Trophoblast cell (in vitro differentiated cells and primary cell): ENCODE measurements around the gene TTLL5.

Source experiments
- DNase-seq, 2 donors: peaks; one replicate each; pipeline ENCODE4 v3.0.0-alpha.2; 2016
- H2AFZ ChIP-seq: 2 replicates; pipeline ENCODE4 v1.6.1; 2013; ENCODE audit warnings: low read length, moderate library complexity, mild to moderate bottlenecking; ENCODE audit not compliant: insufficient read depth, poor library complexity
- H2AK5ac ChIP-seq: 2 replicates; pipeline ENCODE4 v1.6.1; 2013; ENCODE audit warnings: mild to moderate bottlenecking, low read length
- H2BK120ac ChIP-seq: 2 replicates; pipeline ENCODE4 v1.6.1; 2013; ENCODE audit warnings: low read length, mild to moderate bottlenecking, moderate library complexity; ENCODE audit not compliant: insufficient read depth, poor library complexity
- H2BK12ac ChIP-seq: 2 replicates; pipeline ENCODE4 v1.6.1; 2013; ENCODE audit warnings: mild to moderate bottlenecking, low read length, moderate library complexity
- H2BK5ac ChIP-seq: 2 replicates; pipeline ENCODE4 v1.6.1; 2013; ENCODE audit warnings: low read length, low read depth, moderate library complexity, mild to moderate bottlenecking; ENCODE audit not compliant: poor library complexity
- H3K14ac ChIP-seq: 2 replicates; pipeline ENCODE4 v1.6.1; 2013; ENCODE audit warnings: mild to moderate bottlenecking, low read length
- H3K18ac ChIP-seq: 2 replicates; pipeline ENCODE4 v1.6.1; 2013; ENCODE audit warnings: mild to moderate bottlenecking, low read length
- H3K23ac ChIP-seq: 2 replicates; pipeline ENCODE4 v1.6.1; 2013; ENCODE audit warnings: low read length
- H3K27ac ChIP-seq: 2 replicates; pipeline ENCODE4 v1.5.1; 2013; ENCODE audit warnings: low read depth, mild to moderate bottlenecking, inconsistent platforms, low read length, moderate library complexity
- H3K27me3 ChIP-seq: 2 replicates; pipeline ENCODE4 v1.6.1; 2013; ENCODE audit warnings: inconsistent platforms, mild to moderate bottlenecking, low read length, moderate library complexity; ENCODE audit not compliant: insufficient read depth
- H3K36me3 ChIP-seq, 2 experiments: 1 replicate in 1 of 2; 2 replicates in 1 of 2; pipeline ENCODE4 v1.6.1; 2013; ENCODE audit warnings: low read length in 2 of 2, mild to moderate bottlenecking in 2 of 2, moderate library complexity in 1 of 2; ENCODE audit not compliant: insufficient read depth in 2 of 2, control insufficient read depth in 1 of 2
- H3K4ac ChIP-seq: 2 replicates; pipeline ENCODE4 v1.6.1; 2013; ENCODE audit warnings: low read depth, mild to moderate bottlenecking, low read length, moderate library complexity
- H3K4me1 ChIP-seq, 2 experiments: 1 replicate in 1 of 2; 2 replicates in 1 of 2; pipeline ENCODE4 v1.6.1; 2013; ENCODE audit warnings: low read length in 2 of 2, mild to moderate bottlenecking in 2 of 2, moderate library complexity in 1 of 2; ENCODE audit not compliant: insufficient read depth in 2 of 2, control insufficient read depth in 1 of 2
- H3K4me2 ChIP-seq: 2 replicates; pipeline ENCODE4 v1.6.1; 2013; ENCODE audit warnings: inconsistent platforms, mild to moderate bottlenecking, low read length, moderate library complexity
- H3K4me3 ChIP-seq: 2 replicates; pipeline ENCODE4 v1.5.1; 2013; ENCODE audit warnings: mild to moderate bottlenecking, low read depth, low read length, inconsistent platforms
- H3K79me1 ChIP-seq: one replicate; pipeline ENCODE4 v1.6.1; 2013; ENCODE audit warnings: low read length
- H3K79me2 ChIP-seq: 2 replicates; pipeline ENCODE4 v1.6.1; 2013; ENCODE audit warnings: low read length, mild to moderate bottlenecking; ENCODE audit not compliant: control insufficient read depth, insufficient read depth, poor library complexity
- H3K9ac ChIP-seq: 2 replicates; pipeline ENCODE4 v1.6.1; 2013; ENCODE audit warnings: mild to moderate bottlenecking, low read length
- H3K9me3 ChIP-seq: 2 replicates; pipeline ENCODE4 v1.6.1; 2013; ENCODE audit warnings: low read depth, mild to moderate bottlenecking, control low read depth, inconsistent platforms, low read length; ENCODE audit not compliant: insufficient read depth
- H4K12ac ChIP-seq: 2 replicates; pipeline ENCODE4 v1.6.1; 2013; ENCODE audit warnings: low read depth, mild to moderate bottlenecking, low read length, moderate library complexity
- H4K8ac ChIP-seq: 2 replicates; pipeline ENCODE4 v1.6.1; 2013; ENCODE audit warnings: low read depth, mild to moderate bottlenecking, low read length, moderate library complexity
- H4K91ac ChIP-seq: one replicate; pipeline ENCODE4 v1.6.1; 2013; ENCODE audit warnings: low read depth, mild to moderate bottlenecking, low read length, moderate library complexity
- WGBS: extraction: QIAGEN DNeasy Blood & Tissue Kit; methylation state at CpG from one replicate; pipeline ENCODE4 v1.1.7; 2013; ENCODE audit warnings: missing lambda C conversion rate; ENCODE audit not compliant: insufficient read length, insufficient coverage; ENCODE audit errors: extremely low coverage; 5-methylcytosine and 5-hydroxymethylcytosine counted together

Gene TTLL5

GRCh38 chr14:75660238-75660629, 812 bp upstream of the TTLL5 start:
- peaks cover 6 to 18% of the 10 kb centered on the region in 2 experiments for H3K36me3 ChIP-seq
- H3K9ac ChIP-seq: peak overlapping the region; percentile 11
- no peak overlapping the region for H2BK120ac ChIP-seq
- peak overlapping the region; percentile 26 for H3K18ac ChIP-seq
- H4K91ac ChIP-seq: peak overlapping the region; percentile 45
- peaks cover 6% of the 10 kb centered on the region for H3K79me2 ChIP-seq
- H3K27ac ChIP-seq: peak overlapping the region; percentile 46
- H3K4ac ChIP-seq: peak overlapping the region; percentile 72
- no peak overlapping the region for H2AFZ ChIP-seq
- peaks cover 0 to 6% of the 10 kb centered on the region in 2 experiments for H3K4me1 ChIP-seq
- no peak for DNase-seq
- H3K79me1 ChIP-seq: peaks cover 6% of the 10 kb centered on the region
- H2BK5ac ChIP-seq: peak overlapping the region; percentile 55
- no peak overlapping the region for H3K23ac ChIP-seq
- peak overlapping the region; percentile 54 for H3K4me2 ChIP-seq
- peak overlapping the region; percentile 74 for H3K4me3 ChIP-seq
- H3K27me3 ChIP-seq: no peaks in the 10 kb centered on the region
- H3K9me3 ChIP-seq: no peaks in the 10 kb centered on the region
- no peak overlapping the region for H2BK12ac ChIP-seq
- no peak overlapping the region for H4K12ac ChIP-seq
- peak overlapping the region; percentile 72 for H4K8ac ChIP-seq
- H2AK5ac ChIP-seq: peak overlapping the region; percentile 17
- peak overlapping the region; percentile 33 for H3K14ac ChIP-seq
- no CpG with 5 or more reads among the region's 4 CpGs for WGBS

GRCh38 chr14:75661499-75661814, 411 bp downstream of the TTLL5 start:
- no peaks in the 10 kb centered on the region for H3K27me3 ChIP-seq
- peak overlapping the region; percentile 67 for H3K18ac ChIP-seq
- H3K36me3 ChIP-seq: peaks cover 4 to 15% of the 10 kb centered on the region in 2 experiments
- peaks cover 6% of the 10 kb centered on the region for H3K79me1 ChIP-seq
- peak overlapping the region; percentile 26 for H2BK12ac ChIP-seq
- no peak overlapping the region for H2AK5ac ChIP-seq
- H3K79me2 ChIP-seq: peaks cover 6% of the 10 kb centered on the region
- peak overlapping the region; percentile 59 for H3K4me2 ChIP-seq
- H4K12ac ChIP-seq: peak overlapping the region; percentile 81
- H3K23ac ChIP-seq: no peak overlapping the region
- peak overlapping the region; percentile 86 for H3K9ac ChIP-seq
- H4K91ac ChIP-seq: peak overlapping the region; percentile 79
- peak overlapping the region; percentile 89 for H3K4ac ChIP-seq
- H3K4me1 ChIP-seq: peaks cover 0 to 6% of the 10 kb centered on the region in 2 experiments
- peak overlapping the region; percentile 81 for H2BK5ac ChIP-seq
- H3K27ac ChIP-seq: peak overlapping the region; percentile 86
- no CpG with 5 or more reads among the region's 18 CpGs for WGBS
- H3K14ac ChIP-seq: peak overlapping the region; percentile 90
- peak overlapping the region; percentile 84 for H3K4me3 ChIP-seq
- peak overlapping the region; percentile 89 for H2BK120ac ChIP-seq
- DNase-seq: peak in 1 of 2 donors; percentile 53
- peak overlapping the region; percentile 97 for H2AFZ ChIP-seq
- peak overlapping the region; percentile 89 for H4K8ac ChIP-seq
- no peaks in the 10 kb centered on the region for H3K9me3 ChIP-seq

DNA sequence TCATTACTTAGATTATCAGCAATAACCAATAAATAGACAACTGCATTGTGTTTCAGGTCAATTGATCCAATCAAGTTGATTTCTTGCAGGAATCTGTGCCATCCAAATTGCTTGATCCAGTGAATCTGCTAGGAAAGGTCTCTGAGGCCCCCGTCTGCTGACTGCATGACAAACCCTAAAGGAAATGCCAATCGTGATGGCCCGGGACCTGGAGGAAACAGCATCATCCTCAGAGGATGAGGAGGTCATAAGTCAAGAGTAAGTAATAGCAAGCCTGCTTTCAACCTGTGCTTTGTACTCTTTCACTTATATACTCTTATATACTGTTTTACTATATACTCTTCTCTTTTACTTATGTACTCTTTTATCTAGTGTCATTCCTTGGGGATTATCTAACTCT, 1.9 kb downstream of the TTLL5 start:
- Histone ChIP-seq H3K79me1 (peaks cover 6% of the 10 kb centered on the region), H2AFZ (no peak overlapping the region), H3K4ac (no peak overlapping the region), H3K27ac (no peak overlapping the region), H2BK120ac (no peak overlapping the region), H3K79me2 (peaks cover 6% of the 10 kb centered on the region), H2BK12ac (no peak overlapping the region), H3K18ac (no peak overlapping the region), H3K9me3 (no peaks in the 10 kb centered on the region), H3K4me2 (no peak overlapping the region), H3K36me3 (peaks cover 4 to 7% of the 10 kb centered on the region in 2 experiments), H4K12ac (no peak overlapping the region), H2BK5ac (no peak overlapping the region), H3K4me3 (no peak overlapping the region), H2AK5ac (no peak overlapping the region), H3K23ac (no peak overlapping the region), H3K27me3 (no peaks in the 10 kb centered on the region), H3K4me1 (peaks cover 0 to 6% of the 10 kb centered on the region in 2 experiments), H4K8ac (no peak overlapping the region), H3K14ac (no peak overlapping the region), H3K9ac (peak overlapping the region; percentile 55), H4K91ac (no peak overlapping the region)
- DNase-seq: no peak
- no CpG with 5 or more reads among the region's 3 CpGs for WGBS

- Histone ChIP-seq H3K9ac (no peak overlapping the region), H3K23ac (no peak overlapping the region), H3K79me2 (no peaks in the 10 kb centered on the region), H3K27me3 (no peaks in the 10 kb centered on the region), H2AK5ac (no peak overlapping the region), H4K91ac (no peak overlapping the region), H4K8ac (no peak overlapping the region), H4K12ac (no peak overlapping the region), H2AFZ (no peak overlapping the region), H3K4me3 (no peak overlapping the region), H3K14ac (no peak overlapping the region), H3K4me2 (no peak overlapping the region), H2BK5ac (no peak overlapping the region), H3K18ac (no peak overlapping the region), H2BK12ac (no peak overlapping the region), H3K4me1 (no peaks in the 10 kb centered on the region), H3K36me3 (peaks cover 4 to 12% of the 10 kb centered on the region in 2 experiments), H3K9me3 (no peaks in the 10 kb centered on the region), H3K4ac (no peak overlapping the region), H3K27ac (no peak overlapping the region), H3K79me1 (no peaks in the 10 kb centered on the region), H2BK120ac (no peak overlapping the region)
- no peak for DNase-seq
- WGBS: no CpG with 5 or more reads among the region's 2 CpGs
Measured at GRCh38 chr14:75667099-75667765, 6.2 kb downstream of the TTLL5 start.
